ENCODE data around the gene GAK. TPM values are rescaled to one million over a fixed set of nuclear protein-coding genes. Genes with fewer than 3 reads are reported as not detected.
A peak's percentile ranks its signal among the peaks of the same experiment; 100 is the strongest.

The GAK gene
- total and polyA plus RNA-seq, 7 donors = 20.9 to 55.8 (median 36.4) TPM

- DNase-seq (no peak), ATAC-seq (no peak)
- TF ChIP-seq CTCF (IDR thresholded peaks at IDR 0.05) = no peak
- Histone ChIP-seq H3K4me1 (peaks cover 18% of the 10 kb centered on the region), H3K27ac (no peak overlapping the region), H3K9me3 (no peaks in the 10 kb centered on the region), H3K27me3 (ENCODE audit: insufficient read depth in 3 of 3, low read length in 2 of 3) (peaks cover 0 to 8% (median 2%) of the 10 kb centered on the region in 3 donors), H3K4me3 (peak overlapping the region; percentile 15), H3K36me3 (ENCODE audit: insufficient read depth in 1 of 2, low read depth in 1 of 2) (peaks cover 0 to 9% of the 10 kb centered on the region in 2 donors)
- intact Hi-C loops (cut with DNase I) = loop anchor here in 1 of 2 donors (5.0 kb wide), 1 partner anchor 39 kb away; the partner anchor contains the start of genes GAK and TMEM175
- 76 to 82% (median 81%) methylated on average over 17 of the region's 17 CpGs for WGBS, 3 donors
Observed at GRCh38 chr4:970854-971520, 38.9 kb upstream of the GAK start.

DNA sequence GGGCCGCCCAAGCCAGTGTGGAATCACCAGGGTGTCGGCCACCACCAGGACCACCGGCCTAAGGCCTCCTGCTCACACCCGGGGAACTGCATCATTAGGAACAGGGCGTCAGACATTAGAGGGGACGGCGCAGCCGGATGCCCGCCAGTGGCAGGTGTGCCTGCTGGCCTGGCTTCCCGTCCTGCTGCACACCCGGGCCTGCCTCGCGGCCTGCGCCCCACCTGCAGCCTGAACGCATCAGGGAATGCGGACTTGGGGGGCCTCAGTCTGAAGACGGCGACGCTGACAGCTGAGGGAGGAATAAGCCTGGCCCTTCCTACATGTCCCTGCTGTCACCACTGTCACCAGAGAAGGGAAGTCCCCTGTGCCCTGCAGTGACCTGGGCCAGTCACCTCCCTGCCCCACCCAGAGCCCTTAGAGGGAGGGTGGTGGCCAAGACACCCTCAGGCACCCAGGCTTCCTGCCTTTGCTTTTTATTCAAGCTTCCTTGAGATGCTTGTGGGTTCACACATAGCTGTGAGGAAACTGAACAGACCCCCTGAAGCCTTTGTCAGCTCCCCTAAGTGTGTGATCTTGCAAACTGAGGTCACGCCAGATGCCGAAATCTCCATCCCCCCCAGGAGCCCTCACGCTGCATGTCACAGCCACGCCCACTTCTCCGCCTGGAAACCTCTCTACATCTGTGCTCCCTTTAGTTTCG lies 38.1 kb upstream of the GAK start:
- H3K4me1 ChIP-seq = peaks cover 18% of the 10 kb centered on the region

GRCh38 chr4:968621-969394 lies 36.7 kb upstream of the GAK start:
- DNase-seq (no peak), ATAC-seq (no peak)
- TF ChIP-seq CTCF (IDR thresholded peaks at IDR 0.05) = no peak
- Histone ChIP-seq H3K27ac (no peak overlapping the region), H3K27me3 (ENCODE audit: insufficient read depth in 3 of 3, low read length in 2 of 3) (peaks cover 0 to 8% (median 2%) of the 10 kb centered on the region in 3 donors), H3K36me3 (ENCODE audit: insufficient read depth in 1 of 2, low read depth in 1 of 2) (peaks cover 0 to 14% of the 10 kb centered on the region in 2 donors), H3K9me3 (no peaks in the 10 kb centered on the region), H3K4me1 (peaks cover 18% of the 10 kb centered on the region), H3K4me3 (no peak overlapping the region)
- intact Hi-C loops (cut with DNase I) = no loop called here
- 84 to 87% (median 86%) methylated on average over 22 to 23 of the region's 23 CpGs for WGBS, 3 donors

More for the DNA sequence above, 38.1 kb upstream of the GAK start:
- Histone ChIP-seq H3K9me3 (no peaks in the 10 kb centered on the region), H3K4me3 (no peak overlapping the region), H3K27ac (no peak overlapping the region), H3K27me3 (ENCODE audit: insufficient read depth in 3 of 3, low read length in 2 of 3) (peaks cover 0 to 8% (median 2%) of the 10 kb centered on the region in 3 donors), H3K36me3 (ENCODE audit: insufficient read depth in 1 of 2, low read depth in 1 of 2) (peaks cover 0 to 14% of the 10 kb centered on the region in 2 donors)
- TF ChIP-seq CTCF (IDR thresholded peaks at IDR 0.05) = no peak
- no peak for ATAC-seq
- intact Hi-C loops (cut with DNase I) = loop anchor here in 1 of 2 donors (5.0 kb wide), 1 partner anchor 38 kb away; the partner anchor contains the start of genes GAK and TMEM175
- 89 to 91% (median 90%) methylated on average over 25 of the region's 25 CpGs for WGBS, 3 donors
- no peak for DNase-seq

DNA sequence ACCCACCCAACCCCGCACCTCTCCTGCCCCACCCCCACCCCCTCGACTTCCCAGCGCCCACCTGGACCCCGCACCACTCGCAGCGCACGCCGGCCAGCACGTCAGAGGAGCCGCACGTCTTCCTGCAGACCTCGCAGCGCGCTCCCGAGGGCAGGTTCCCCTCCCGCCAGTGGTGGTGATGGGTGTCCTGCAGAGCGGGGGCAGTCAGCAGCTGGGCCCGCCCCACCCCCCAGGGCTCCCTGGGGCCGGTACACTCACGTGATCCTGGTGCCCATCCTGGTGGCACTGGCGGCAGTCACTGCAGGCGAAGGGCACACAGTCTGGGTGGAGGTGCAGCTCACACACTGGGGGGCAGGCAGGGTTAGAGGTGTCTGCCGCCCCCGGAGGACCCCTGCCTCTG lies 36.1 kb upstream of the GAK start:
- 26 to 29% (median 29%) methylated on average over 12 to 24 of the region's 24 CpGs for WGBS, 3 donors
- Histone ChIP-seq H3K36me3 (ENCODE audit: insufficient read depth in 1 of 2, low read depth in 1 of 2) (peaks cover 0 to 14% of the 10 kb centered on the region in 2 donors), H3K4me3 (no peak overlapping the region), H3K9me3 (no peaks in the 10 kb centered on the region), H3K4me1 (peaks cover 18% of the 10 kb centered on the region), H3K27me3 (ENCODE audit: insufficient read depth in 3 of 3, low read length in 2 of 3) (peaks cover 0 to 8% (median 2%) of the 10 kb centered on the region in 3 donors), H3K27ac (no peak overlapping the region)
- no peak for DNase-seq
- TF ChIP-seq CTCF (IDR thresholded peaks at IDR 0.05) = no peak
- intact Hi-C loops (cut with DNase I) = no loop called here
- ATAC-seq = no peak
